Endodermal cell (in vitro differentiated cells): ENCODE measurements around the gene RPL22L1. TPM values are rescaled to one million over a fixed set of nuclear protein-coding genes. Genes with fewer than 3 reads are reported as not detected.

Experiments used
- DNase-seq: peaks from one replicate; pipeline ENCODE4 v3.0.0-alpha.2; 2017
- H3K27ac ChIP-seq: 2 replicates; pipeline ENCODE4 v1.5.1; 2013; ENCODE audit warnings: mild to moderate bottlenecking, low read depth, low read length, moderate library complexity
- H3K27me3 ChIP-seq: 2 replicates; pipeline ENCODE4 v1.6.1; 2013; ENCODE audit warnings: mild to moderate bottlenecking, low read length, moderate library complexity; ENCODE audit not compliant: insufficient read depth, control insufficient read depth, poor library complexity, severe bottlenecking
- H3K36me3 ChIP-seq: 2 replicates; pipeline ENCODE4 v1.7.0; 2013; ENCODE audit warnings: mild to moderate bottlenecking, low read length, moderate library complexity; ENCODE audit not compliant: control insufficient read depth, insufficient read depth
- H3K4me1 ChIP-seq: one replicate; pipeline ENCODE4 v1.7.0; 2013; ENCODE audit warnings: low read length; ENCODE audit not compliant: control insufficient read depth, insufficient read depth
- H3K4me3 ChIP-seq: 2 replicates; pipeline ENCODE4 v1.5.1; 2013; ENCODE audit warnings: mild to moderate bottlenecking, low read length, moderate library complexity
- H3K9ac ChIP-seq: 2 replicates; pipeline ENCODE4 v1.6.1; 2013; ENCODE audit warnings: mild to moderate bottlenecking, low read length, moderate library complexity; ENCODE audit not compliant: poor library complexity, severe bottlenecking; ENCODE audit errors: extremely low read depth
- H3K9me3 ChIP-seq: 2 replicates; pipeline ENCODE4 v1.6.1; 2013; ENCODE audit warnings: mild to moderate bottlenecking, low read length, moderate library complexity; ENCODE audit not compliant: control insufficient read depth
- H3K27ac Mint-ChIP-seq: 2 replicates; pipeline ENCODE4 v1.8.0; 2020; ENCODE audit warnings: mixed read lengths
- H3K27me3 Mint-ChIP-seq: 2 replicates; pipeline ENCODE4 v1.8.0; 2021; ENCODE audit warnings: mild to moderate bottlenecking, mixed read lengths; ENCODE audit not compliant: insufficient read depth
- H3K36me3 Mint-ChIP-seq: 2 replicates; pipeline ENCODE4 v1.8.0; 2020; ENCODE audit warnings: low read depth, mixed read lengths
- H3K4me1 Mint-ChIP-seq: 2 replicates; pipeline ENCODE4 v1.8.0; 2020; ENCODE audit warnings: mixed read lengths
- H3K4me3 Mint-ChIP-seq: 2 replicates; pipeline ENCODE4 v1.8.0; 2020; ENCODE audit warnings: mild to moderate bottlenecking, moderate library complexity, mixed read lengths
- H3K9me3 Mint-ChIP-seq: 2 replicates; pipeline ENCODE4 v1.8.0; 2020; ENCODE audit warnings: mild to moderate bottlenecking, mixed read lengths
- CTCF ChIP-seq: fragments of 200-600 bp; sonication (generic); conservative IDR thresholded peaks from 2 replicates; pipeline ENCODE4 v1.5.0; 2021; ENCODE audit warnings: antibody characterized with exemption, mild to moderate bottlenecking
- WGBS, 2 experiments: methylation state at CpG; one replicate each; pipeline versions ENCODE4 v1.1.5 to v1.1.7; 2013; ENCODE audit warnings: missing lambda C conversion rate in 2 of 2, mixed read lengths in 1 of 2; ENCODE audit not compliant: insufficient coverage in 1 of 2, insufficient read length in 1 of 2; 5-methylcytosine and 5-hydroxymethylcytosine counted together
- total RNA-seq, 2 donors: library from RNA; stranded (reverse); fragmentation: NEBNext Ultra II Directional in 1 of 2; extraction: Animal tissue kit (Norgen Biotek cat#: 25700) in 1 of 2; gene quantifications; 2 replicates in 1 of 2; 3 replicates in 1 of 2; pipeline ENCODE4 v1.2.1, GENCODE V29; 2021

Gene RPL22L1
- total RNA-seq, 2 donors from 2014 or later: 98.0 to 119 TPM

DNA sequence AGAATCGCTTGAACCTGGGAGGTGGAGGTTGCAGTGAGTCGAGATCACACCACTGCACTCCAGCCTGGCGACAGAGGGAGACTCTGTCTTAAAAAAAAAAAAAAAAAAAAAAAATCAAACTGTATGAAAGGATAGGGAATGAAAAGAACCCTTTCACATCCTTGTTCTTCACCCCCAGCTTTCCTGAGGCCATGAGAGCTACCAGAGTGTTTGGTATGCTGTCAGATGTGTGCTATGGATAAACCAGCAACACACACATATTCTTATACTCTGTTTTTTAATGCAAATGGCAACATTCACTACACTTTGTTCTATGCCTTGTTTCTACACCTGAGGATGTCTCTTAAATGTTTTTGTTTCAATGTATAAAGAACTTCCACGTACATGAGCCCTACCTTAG lies 33.5 kb downstream of the RPL22L1 start:
- Histone ChIP-seq H3K27me3 (no peaks in the 10 kb centered on the region), H3K9ac (no peak overlapping the region), H3K36me3 (no peaks in the 10 kb centered on the region), H3K27ac (no peak overlapping the region), H3K4me1 (peaks cover 7% of the 10 kb centered on the region), H3K9me3 (no peaks in the 10 kb centered on the region), H3K4me3 (no peak overlapping the region)
- DNase-seq: no peak
- no peak for TF ChIP-seq CTCF
- Mint-ChIP-seq H3K9me3 (peaks cover 6% of the 10 kb centered on the region), H3K27me3 (no peaks in the 10 kb centered on the region), H3K36me3 (peaks cover 6% of the 10 kb centered on the region), H3K27ac (no peak overlapping the region), H3K4me1 (peaks cover 38% of the 10 kb centered on the region), H3K4me3 (no peak overlapping the region)
- WGBS, 2 experiments: 90% methylated on average over 3 of the region's 4 CpGs; no CpG with 5 or more reads in 1 of the 2 experiments

DNA sequence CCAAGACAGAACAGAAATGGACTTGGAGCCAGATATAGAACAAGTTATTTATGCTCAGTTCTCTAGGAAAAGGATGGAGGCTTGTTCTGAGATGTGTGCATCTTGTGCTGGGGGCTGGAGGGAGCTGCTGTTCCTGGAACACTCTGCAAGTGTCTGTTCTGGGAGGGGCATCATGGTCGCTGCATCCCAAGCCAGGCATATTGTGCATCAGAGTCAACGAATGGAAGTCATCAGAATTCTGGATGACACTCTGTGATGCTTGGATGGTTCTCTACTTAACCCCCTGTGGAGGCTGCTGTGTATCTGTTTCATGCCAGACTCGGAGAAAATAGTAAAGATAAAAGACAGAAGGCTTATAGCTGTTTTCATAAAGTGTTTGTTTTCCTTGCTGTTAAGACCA lies 34.7 kb downstream of the RPL22L1 start:
- 60 to 67% methylated on average over 1 to 3 of the region's 3 CpGs for WGBS, 2 experiments
- H3K36me3 ChIP-seq: no peaks in the 10 kb centered on the region
- H3K27ac ChIP-seq: no peak overlapping the region
- DNase-seq: no peak
- TF ChIP-seq CTCF: no peak
- Mint-ChIP-seq H3K4me1 (peaks cover 34% of the 10 kb centered on the region), H3K27me3 (no peaks in the 10 kb centered on the region), H3K9me3 (peaks cover 6% of the 10 kb centered on the region), H3K4me3 (no peak overlapping the region), H3K27ac (no peak overlapping the region), H3K36me3 (peaks cover 6% of the 10 kb centered on the region)
- H3K4me3 ChIP-seq: no peak overlapping the region
- no peaks in the 10 kb centered on the region for H3K27me3 ChIP-seq
- peaks cover 7% of the 10 kb centered on the region for H3K4me1 ChIP-seq
- no peaks in the 10 kb centered on the region for H3K9me3 ChIP-seq
- no peak overlapping the region for H3K9ac ChIP-seq

- TF ChIP-seq CTCF: no peak
- H3K36me3 ChIP-seq: no peaks in the 10 kb centered on the region
- Mint-ChIP-seq H3K27ac (no peak overlapping the region), H3K9me3 (no peaks in the 10 kb centered on the region), H3K4me1 (peaks cover 66% of the 10 kb centered on the region), H3K4me3 (no peak overlapping the region), H3K27me3 (no peaks in the 10 kb centered on the region), H3K36me3 (no peaks in the 10 kb centered on the region)
- H3K27me3 ChIP-seq: no peaks in the 10 kb centered on the region
- no peaks in the 10 kb centered on the region for H3K9me3 ChIP-seq
- H3K9ac ChIP-seq: no peak overlapping the region
- H3K4me1 ChIP-seq: peaks cover 13% of the 10 kb centered on the region
- no peak overlapping the region for H3K4me3 ChIP-seq
- DNase-seq: no peak
- 94% methylated on average over 4 of the region's 4 CpGs; no CpG with 5 or more reads in 1 of the 2 experiments for WGBS, 2 experiments
- H3K27ac ChIP-seq: no peak overlapping the region
These were observed 39.4 kb downstream of the RPL22L1 start for GRCh38 chr3:170830580-170830979.
